ENCODE measurements around the gene HTR1B.

DNA sequence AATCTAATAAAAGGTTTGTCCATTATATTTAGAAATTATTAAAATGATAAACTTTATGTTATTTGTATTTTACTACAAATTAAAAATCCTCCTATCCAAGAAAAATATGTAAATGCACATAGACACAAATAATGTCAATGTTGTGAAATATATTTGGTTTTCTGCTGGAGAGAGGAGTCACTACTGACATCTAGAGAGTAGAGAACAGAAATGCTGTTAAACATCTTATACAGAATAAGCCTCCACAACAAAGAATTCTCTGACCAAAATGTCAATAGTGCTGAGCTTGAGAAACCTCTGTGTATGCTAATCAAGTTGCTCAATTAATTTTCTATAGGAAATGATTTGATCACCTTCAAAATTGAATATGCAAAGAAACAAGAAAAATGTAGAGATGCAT, 12.4 kb downstream of the HTR1B start:
- TF ChIP-seq, protein P1, sequence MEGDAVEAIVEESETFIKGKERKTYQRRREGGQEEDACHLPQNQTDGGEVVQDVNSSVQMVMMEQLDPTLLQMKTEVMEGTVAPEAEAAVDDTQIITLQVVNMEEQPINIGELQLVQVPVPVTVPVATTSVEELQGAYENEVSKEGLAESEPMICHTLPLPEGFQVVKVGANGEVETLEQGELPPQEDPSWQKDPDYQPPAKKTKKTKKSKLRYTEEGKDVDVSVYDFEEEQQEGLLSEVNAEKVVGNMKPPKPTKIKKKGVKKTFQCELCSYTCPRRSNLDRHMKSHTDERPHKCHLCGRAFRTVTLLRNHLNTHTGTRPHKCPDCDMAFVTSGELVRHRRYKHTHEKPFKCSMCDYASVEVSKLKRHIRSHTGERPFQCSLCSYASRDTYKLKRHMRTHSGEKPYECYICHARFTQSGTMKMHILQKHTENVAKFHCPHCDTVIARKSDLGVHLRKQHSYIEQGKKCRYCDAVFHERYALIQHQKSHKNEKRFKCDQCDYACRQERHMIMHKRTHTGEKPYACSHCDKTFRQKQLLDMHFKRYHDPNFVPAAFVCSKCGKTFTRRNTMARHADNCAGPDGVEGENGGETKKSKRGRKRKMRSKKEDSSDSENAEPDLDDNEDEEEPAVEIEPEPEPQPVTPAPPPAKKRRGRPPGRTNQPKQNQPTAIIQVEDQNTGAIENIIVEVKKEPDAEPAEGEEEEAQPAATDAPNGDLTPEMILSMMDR (IDR thresholded peaks at IDR 0.05) = no peak
- no peak for TF ChIP-seq POLR2A (IDR thresholded peaks at IDR 0.05)
